B cell (primary cell): ENCODE measurements around the gene MEIOB.

Source experiments
- EZH2 ChIP-seq: IDR thresholded peaks from 2 replicates; pipeline ENCODE4 v1.6.1; 2012; ENCODE audit warnings: borderline replicate concordance, low read depth, mild to moderate bottlenecking, moderate library complexity, low read length; ENCODE audit not compliant: insufficient read depth, poor library complexity, severe bottlenecking
- TF ChIP-seq, protein P1 (sequence below): fragments of 200-600 bp; IDR thresholded peaks from one replicate; pipeline ENCODE4 v1.8.0; 2022; ENCODE audit warnings: antibody characterized with exemption, mild to moderate bottlenecking

DNA sequence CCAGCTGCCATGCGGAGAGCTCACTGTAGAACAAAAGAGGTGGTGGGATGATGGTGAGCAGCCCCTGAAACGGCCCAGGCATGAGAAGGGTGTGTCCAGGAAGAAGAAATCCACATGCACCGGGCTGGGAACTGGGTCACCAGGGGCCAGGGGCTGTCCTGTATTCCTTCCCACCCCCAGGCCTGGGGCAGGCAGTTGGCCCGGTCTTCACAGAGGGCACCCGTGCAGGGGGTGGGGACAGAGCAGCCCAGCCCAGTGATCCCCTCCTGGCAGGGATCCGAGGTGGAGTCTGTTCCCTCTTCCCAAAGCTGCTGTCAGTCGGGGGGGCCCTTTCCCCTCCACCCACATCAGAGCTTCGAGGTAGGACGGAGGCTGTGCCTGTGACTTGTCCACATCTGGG is 37.0 kb upstream of the MEIOB start:
- TF ChIP-seq, protein P1, sequence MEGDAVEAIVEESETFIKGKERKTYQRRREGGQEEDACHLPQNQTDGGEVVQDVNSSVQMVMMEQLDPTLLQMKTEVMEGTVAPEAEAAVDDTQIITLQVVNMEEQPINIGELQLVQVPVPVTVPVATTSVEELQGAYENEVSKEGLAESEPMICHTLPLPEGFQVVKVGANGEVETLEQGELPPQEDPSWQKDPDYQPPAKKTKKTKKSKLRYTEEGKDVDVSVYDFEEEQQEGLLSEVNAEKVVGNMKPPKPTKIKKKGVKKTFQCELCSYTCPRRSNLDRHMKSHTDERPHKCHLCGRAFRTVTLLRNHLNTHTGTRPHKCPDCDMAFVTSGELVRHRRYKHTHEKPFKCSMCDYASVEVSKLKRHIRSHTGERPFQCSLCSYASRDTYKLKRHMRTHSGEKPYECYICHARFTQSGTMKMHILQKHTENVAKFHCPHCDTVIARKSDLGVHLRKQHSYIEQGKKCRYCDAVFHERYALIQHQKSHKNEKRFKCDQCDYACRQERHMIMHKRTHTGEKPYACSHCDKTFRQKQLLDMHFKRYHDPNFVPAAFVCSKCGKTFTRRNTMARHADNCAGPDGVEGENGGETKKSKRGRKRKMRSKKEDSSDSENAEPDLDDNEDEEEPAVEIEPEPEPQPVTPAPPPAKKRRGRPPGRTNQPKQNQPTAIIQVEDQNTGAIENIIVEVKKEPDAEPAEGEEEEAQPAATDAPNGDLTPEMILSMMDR = no peak
- no peak for TF ChIP-seq EZH2
